CD4-positive, alpha-beta T cell treated with Interferon alpha-2 for 1 hour (primary cell): Measurements from ENCODE around the gene DYSF.

Experiments
- DNase-seq, 2 donors: peaks; one replicate each; pipeline ENCODE4 v3.0.0-alpha.2; 2020 to 2022

DYSF gene

GRCh38 chr2:71578767-71579342 is 125.5 kb downstream of the DYSF start:
- no peak for DNase-seq

DNA sequence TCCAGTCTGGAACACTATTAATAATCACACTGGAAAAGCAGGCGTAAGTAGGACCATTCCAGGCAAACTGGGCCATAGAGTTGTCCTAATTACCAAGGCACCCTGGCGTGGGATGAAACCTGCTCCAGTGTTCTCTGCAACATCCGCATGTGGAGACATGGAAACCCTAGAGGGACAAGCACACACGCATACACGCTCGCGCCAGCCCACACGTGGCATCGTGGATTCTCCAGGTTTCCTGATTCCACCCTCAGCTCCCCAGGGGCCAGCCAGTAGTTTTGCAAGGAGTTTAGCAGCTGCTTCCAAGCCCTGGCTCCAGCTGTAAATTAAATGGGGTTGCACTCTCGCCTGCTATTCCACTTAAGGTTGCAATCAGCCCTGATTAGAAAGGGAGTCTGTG is 127.7 kb downstream of the DYSF start:
- no peak for DNase-seq

GRCh38 chr2:71583876-71584275 is 130.5 kb downstream of the DYSF start:
- no peak for DNase-seq

GRCh38 chr2:71586471-71586870 is 133.1 kb downstream of the DYSF start:
- no peak for DNase-seq

DNA sequence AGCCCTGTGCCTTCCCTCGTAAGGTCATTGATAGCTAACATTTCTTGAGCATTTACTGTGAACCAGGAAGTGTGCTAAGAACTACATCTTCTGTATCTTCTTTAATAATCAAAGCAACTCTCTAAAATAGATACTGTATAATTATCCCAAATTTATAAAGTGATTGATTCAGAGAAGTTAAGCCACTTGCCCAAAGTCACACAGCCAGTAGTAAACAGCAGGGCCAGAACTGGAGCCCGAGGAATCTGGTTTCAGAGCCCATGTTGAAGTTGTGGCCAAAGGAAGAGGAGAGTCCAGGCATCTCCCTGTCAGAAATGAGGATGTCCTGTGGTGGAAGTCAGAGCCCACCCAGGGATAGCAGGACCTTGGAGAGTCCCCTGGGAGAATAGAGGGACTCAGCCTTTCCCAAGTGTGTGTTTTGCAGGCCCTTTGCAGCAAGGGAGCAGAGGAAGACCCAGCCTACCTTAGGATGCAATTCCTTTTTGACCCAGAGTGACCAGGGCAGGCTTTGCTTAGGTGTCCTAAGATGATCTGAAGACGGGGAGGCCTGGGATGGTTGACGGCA is 134.2 kb downstream of the DYSF start:
- no peak for DNase-seq

- DNase-seq = no peak
These were observed 135.3 kb downstream of the DYSF start for GRCh38 chr2:71588497-71589170.

DNA sequence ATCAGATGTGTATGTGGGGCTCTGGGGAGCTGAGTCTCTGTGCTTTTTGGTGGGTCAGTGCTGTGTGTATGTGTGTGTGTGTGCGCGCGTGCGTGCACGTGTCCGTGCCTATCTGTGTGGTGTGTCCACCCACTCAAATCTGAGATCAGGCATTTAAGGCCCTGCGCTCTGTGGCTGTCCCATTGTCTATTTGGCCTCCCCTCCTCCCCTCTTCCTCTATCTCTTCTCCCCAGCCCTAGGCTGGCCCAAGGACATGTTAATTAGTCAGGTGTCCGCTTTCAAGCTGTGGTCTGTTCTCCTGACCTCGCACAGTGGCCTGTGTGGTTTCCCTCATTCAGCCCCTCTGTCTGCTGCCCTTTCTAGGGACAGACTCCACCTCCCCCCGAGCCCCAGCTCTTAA is 136.4 kb downstream of the DYSF start:
- no peak for DNase-seq

DNA sequence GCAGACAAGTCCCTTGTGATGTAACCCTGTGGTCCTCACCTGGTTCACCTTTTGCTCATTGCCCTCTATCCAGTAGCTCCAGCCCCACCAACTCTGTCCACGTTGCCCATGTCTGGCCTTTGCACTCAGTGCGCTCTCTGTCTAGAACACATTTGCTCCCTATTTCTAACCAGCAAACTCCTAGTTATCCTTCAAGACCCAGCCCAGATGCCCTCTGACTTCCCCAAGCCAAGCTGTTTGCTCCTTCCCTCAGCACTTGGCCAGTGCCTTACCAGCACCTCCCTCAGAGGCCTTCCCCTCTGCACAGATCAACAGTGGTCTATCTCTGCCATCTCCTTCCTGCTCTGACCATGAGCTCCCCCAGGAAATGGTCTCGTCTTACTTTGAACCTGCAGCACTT is 137.7 kb downstream of the DYSF start:
- no peak for DNase-seq

DNA sequence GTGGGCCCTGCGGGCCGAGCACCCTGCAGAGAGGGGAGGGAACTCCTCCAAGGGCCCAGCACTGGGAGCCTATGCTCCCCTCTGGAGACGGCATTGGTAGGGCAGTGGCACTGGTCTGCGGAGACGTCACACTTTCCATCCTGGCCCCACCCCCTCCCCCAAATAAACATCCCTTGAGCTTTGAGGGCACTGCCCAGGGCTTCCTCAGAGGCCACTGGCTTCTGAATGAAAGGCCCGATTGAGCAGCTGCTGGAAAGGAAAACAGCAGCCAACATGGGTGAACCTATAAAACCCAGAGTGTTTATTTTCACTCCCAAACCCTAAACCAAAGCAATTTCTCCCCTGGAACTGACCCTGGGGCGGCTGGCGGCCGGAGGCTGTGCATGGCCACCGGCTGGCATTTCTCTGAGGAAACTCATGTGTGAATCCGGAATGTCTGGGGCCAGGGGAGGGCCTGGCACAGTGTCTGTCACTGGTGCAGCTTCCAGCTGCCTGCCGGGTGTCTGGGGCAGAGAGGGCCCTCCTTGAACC is 138.9 kb downstream of the DYSF start:
- no peak for DNase-seq

DNA sequence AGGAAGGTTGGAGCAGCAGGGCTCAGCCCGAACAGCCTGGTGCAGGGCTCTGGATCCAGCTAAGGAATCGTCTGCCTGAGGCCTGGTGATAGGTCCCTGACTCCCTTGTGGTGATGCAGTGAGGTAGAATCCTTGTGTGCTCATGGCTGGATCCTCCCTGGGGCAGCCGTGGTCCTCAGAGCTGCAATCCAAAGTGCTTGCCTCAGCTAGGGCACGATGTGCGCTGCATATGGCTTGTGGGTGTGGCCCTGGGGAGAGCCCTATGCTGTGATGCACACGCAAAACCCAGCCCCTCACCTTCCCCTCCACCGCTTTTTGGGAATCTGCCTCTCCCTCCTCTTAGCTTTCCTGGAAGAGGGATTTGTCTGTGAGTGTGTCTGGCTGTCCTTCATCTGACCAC is 142.2 kb downstream of the DYSF start:
- no peak for DNase-seq

DNA sequence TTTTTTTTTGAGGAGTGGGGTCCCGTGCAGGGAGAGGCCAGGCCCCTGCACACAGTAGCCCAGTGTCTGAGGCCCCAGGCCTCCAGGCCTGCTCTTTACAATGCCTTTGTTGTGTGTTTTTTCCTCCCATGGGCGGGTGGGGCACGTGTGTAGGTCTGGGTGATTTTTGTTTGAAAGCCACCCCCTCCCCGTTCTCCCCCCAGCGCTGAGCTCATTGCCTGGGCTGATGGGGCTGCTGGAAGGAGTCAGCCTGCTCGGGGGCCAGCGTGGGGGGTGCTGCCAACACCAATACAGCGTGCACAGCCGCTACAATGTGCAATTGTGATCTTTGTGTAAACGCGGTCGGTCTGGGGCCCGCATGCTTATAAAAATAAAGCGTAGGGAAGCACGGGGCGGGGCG is 142.7 kb downstream of the DYSF start:
- DNase-seq = no peak

DNA sequence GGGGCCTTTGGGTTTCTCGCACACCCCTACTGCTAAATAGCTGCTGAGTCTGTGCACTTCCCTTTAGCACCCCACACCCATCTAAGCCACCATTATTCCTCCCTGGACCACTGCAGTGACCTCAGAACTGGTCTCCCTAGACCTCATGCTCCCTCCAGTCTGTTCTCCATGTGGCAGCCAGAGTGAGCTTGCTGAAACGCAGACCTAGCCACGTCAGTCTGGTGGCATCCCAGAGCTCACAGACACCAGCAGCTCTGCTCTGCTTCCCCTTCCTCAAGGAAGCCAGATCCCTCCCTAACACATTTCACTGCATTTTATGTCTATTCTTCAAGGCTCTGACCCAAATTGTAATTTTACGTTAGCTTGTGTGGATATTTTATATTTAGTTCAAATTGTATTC is 144.4 kb downstream of the DYSF start:
- no peak for DNase-seq

DNA sequence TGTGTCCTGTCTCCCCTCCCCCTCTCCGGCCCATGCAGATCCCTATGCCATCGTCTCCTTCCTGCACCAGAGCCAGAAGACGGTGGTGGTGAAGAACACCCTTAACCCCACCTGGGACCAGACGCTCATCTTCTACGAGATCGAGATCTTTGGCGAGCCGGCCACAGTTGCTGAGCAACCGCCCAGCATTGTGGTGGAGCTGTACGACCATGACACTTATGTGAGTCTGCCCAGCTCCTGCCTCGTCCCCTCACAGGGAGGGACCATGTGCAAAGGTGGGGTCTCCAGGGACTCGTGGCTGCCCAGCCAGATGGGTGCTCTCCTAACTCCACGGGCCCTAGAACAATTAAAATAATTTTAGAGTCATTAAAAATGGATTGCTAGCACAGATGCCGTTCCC is 145.2 kb downstream of the DYSF start:
- no peak for DNase-seq

DNA sequence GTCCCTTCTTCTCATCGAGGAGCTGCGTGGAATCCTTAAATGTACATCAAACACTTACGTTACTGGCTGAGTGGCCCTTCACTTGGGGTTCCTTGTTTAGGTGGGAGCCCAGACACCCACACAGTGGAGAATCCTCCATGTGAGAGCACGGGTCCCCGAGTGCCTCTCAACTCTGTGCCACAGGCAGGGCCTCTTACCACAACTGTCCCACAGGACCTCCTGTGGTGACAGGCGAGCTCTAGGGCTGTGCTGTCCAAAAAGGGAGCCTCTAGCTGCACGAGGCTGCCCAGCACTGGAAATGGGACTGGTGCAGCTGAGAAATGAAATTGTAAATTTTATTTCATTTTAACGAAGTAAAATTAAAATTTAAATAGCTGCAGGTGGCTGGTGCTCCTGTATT is 145.7 kb downstream of the DYSF start:
- DNase-seq = no peak

GRCh38 chr2:71599646-71600236 is 146.4 kb downstream of the DYSF start:
- no peak for DNase-seq

DNA sequence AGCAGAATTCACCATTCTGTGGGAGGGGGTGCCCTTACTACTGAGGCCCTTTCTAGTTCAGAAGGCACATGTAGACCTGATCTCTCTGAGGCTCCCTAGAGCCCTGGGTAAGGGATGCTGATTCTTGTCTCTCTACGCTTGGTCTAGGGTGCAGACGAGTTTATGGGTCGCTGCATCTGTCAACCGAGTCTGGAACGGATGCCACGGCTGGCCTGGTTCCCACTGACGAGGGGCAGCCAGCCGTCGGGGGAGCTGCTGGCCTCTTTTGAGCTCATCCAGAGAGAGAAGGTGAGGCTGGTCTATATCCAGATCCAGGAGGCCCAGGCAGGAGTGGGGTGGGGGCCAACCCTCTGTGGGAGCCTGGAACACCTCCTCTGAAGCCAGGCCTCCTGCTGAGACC is 147.2 kb downstream of the DYSF start:
- DNase-seq = no peak

GRCh38 chr2:71601136-71602114 is 148.1 kb downstream of the DYSF start:
- no peak for DNase-seq

- DNase-seq = no peak
These were observed 148.7 kb downstream of the DYSF start for GRCh38 chr2:71602115-71602495.

GRCh38 chr2:71602581-71602980 is 149.2 kb downstream of the DYSF start:
- no peak for DNase-seq

DNA sequence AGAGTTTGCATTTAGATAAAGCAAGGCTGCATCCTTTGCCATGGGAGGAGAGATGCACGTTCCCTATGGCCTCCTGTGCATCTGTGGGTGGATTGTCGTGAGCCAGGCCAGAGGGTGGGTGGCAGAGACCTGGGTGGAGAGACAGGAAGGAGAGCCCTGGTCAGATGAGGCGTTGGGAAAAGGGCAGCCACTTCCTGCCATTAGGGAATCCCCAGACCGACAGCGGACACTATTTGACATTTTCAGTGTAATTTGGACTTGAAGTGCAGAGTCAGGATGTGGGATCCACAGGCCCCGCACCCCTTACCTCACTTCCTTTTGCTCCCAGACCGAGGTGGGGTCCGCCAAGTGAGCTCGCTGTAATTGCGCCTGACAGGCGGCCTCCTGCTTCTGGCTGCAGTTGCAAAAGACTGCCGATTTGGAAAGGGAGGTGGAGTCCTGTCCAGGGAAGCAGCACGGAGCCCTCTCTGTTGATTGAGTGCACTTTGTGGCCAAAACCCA is 150.0 kb downstream of the DYSF start:
- no peak for DNase-seq

DNA sequence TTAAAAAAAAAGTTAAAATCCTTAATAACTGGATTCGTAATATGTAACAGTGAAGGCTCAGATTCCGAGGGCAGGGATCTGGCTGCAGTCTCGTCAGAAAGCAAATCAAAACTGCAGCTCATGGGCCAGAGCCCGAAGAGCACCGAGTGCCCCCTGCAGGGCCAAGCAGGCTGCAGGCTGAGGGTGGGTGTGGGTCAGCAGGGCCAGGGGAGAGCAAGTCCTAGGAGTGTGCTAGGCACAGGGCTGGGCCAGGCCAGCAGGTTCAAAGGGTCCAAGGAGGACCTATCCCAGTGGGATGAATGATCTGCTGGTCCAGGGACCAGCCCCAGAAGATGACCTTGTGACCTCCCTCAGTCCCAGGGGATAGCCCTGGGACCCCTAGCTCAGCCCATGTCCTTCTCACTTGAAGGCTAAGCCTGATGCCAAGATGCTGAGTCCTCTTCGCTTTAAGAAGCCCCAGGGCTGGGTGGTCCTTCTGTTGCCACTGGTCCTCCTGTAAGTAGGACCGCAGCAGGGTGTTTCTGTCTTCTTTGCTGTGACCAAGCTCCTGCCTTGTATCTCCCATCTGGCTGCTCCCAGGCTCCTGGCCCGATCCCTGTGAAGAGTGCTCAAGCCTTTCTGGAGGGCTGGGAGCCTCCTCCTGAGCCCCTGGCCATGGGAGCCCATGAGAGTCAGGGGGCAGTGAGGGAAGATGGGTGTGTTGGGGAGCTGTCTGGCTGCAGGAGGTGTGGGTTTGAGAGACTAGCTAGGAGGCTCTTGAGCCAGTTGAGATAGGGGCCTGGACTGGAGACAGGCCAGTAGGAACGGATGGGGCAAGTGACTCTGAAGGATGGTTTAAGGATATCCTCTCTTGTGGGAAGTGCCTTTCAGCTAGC is 150.7 kb downstream of the DYSF start:
- DNase-seq = no peak

- DNase-seq = no peak
These were observed 151.4 kb downstream of the DYSF start for GRCh38 chr2:71604726-71605120.
